ENCODE results near the gene ITGA2. TPM values are rescaled to one million over a fixed set of nuclear protein-coding genes. Genes with fewer than 3 reads are reported as not detected.

The ITGA2 gene
- total RNA-seq, 1 donor from 2014 or later: 4.7 TPM

DNA sequence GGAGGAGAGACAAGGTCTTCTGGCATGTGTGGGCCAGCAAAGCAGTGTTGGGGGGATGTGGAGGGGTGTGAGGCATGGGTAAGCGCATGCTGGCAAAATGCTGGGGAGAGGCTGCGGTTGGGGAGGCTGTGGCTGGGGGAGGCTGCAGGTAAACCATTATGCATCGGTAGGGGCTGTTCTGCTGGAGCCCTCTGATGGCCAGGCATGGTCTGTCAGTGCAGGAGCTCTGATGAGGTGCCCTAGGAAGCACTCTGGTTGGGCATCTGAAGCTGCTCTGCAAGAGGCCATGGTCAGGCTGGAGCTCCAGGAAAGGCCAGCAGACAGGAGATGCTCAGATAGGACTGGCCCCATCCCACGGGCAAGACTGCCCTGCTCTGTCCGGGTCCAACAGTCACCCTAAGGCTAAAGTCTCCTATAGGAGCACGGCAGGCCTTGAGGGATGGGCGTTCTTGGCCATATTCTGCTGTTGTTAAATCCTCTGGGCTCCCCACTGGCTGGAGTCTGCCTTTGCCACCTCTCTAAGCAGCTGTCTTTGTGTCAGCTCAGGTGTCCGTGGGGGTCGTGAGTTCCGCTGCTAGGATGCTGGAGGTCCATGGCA, 28.7 kb downstream of the ITGA2 start:
- no peaks in the 10 kb centered on the region for H3K4me1 Mint-ChIP-seq
- peaks cover 23% of the 10 kb centered on the region for H3K9me3 Mint-ChIP-seq
- H3K36me3 Mint-ChIP-seq: peaks cover 6% of the 10 kb centered on the region
- DNase-seq (ENCODE audit: low spot score in 2 of 2, unreplicated experiment in 2 of 2): no peak
- peaks cover 1% of the 10 kb centered on the region for H3K27me3 Mint-ChIP-seq (ENCODE audit: low read depth)
- H3K27ac Mint-ChIP-seq: no peak overlapping the region
- H3K4me3 Mint-ChIP-seq: no peak overlapping the region
- TF ChIP-seq CTCF (IDR thresholded peaks at IDR 0.05; ENCODE audit: unreplicated experiment): no peak

- no peak overlapping the region for H3K27ac Mint-ChIP-seq
Observed at GRCh38 chr5:53019320-53019719, 30.2 kb downstream of the ITGA2 start.

DNA sequence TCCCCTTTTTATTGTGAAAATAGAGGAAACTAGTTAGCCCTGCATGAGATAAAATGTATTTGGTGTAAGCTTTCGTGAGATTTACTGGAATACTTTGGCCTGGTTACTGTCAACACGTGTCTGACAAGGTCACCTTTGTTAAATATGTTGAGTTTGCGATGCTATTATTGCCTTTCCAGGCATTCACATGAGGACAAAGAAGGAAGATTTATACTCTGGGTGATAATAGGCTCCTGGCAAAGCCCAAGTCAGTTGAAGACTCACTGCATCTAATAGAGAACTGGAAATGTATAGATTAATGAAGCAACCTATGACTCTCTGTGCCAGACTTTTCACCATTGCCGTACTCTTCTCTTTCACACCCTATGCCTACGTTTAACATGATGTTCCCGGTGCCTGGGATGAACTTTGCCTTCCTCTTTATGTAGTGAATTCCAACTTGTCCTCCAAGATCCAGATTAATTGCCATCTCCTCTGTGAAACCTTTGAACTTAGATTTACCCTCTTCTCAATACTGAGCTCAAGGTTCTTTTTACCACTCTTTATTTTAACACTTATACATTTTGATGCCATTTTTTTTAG, 33.9 kb downstream of the ITGA2 start:
- no peak for DNase-seq (ENCODE audit: low spot score in 2 of 2, unreplicated experiment in 2 of 2)
- no peaks in the 10 kb centered on the region for H3K36me3 Mint-ChIP-seq
- H3K4me3 Mint-ChIP-seq: no peak overlapping the region
- no peak overlapping the region for H3K27ac Mint-ChIP-seq
- no peaks in the 10 kb centered on the region for H3K27me3 Mint-ChIP-seq (ENCODE audit: low read depth)
- TF ChIP-seq CTCF (IDR thresholded peaks at IDR 0.05; ENCODE audit: unreplicated experiment): no peak
- H3K4me1 Mint-ChIP-seq: no peaks in the 10 kb centered on the region
- no peaks in the 10 kb centered on the region for H3K9me3 Mint-ChIP-seq

More at GRCh38 chr5:53019320-53019719, 30.2 kb downstream of the ITGA2 start:
- TF ChIP-seq CTCF (IDR thresholded peaks at IDR 0.05; ENCODE audit: unreplicated experiment): no peak
- Mint-ChIP-seq H3K27me3 (ENCODE audit: low read depth) (peaks cover 1% of the 10 kb centered on the region), H3K4me1 (no peaks in the 10 kb centered on the region), H3K4me3 (no peak overlapping the region), H3K36me3 (no peaks in the 10 kb centered on the region), H3K9me3 (peaks cover 13% of the 10 kb centered on the region)
- DNase-seq (ENCODE audit: low spot score in 2 of 2, unreplicated experiment in 2 of 2): no peak

- Mint-ChIP-seq H3K4me3 (no peak overlapping the region), H3K27ac (no peak overlapping the region), H3K36me3 (no peaks in the 10 kb centered on the region), H3K4me1 (no peaks in the 10 kb centered on the region), H3K9me3 (no peaks in the 10 kb centered on the region), H3K27me3 (ENCODE audit: low read depth) (no peaks in the 10 kb centered on the region)
- DNase-seq (ENCODE audit: low spot score in 2 of 2, unreplicated experiment in 2 of 2): no peak
- no peak for TF ChIP-seq CTCF (IDR thresholded peaks at IDR 0.05; ENCODE audit: unreplicated experiment)
Observed at GRCh38 chr5:53023969-53024368, 34.8 kb downstream of the ITGA2 start.

GRCh38 chr5:53024535-53024934, 35.4 kb downstream of the ITGA2 start:
- no peak for DNase-seq (ENCODE audit: low spot score in 2 of 2, unreplicated experiment in 2 of 2)
- Mint-ChIP-seq H3K27me3 (ENCODE audit: low read depth) (no peaks in the 10 kb centered on the region), H3K4me3 (no peak overlapping the region), H3K27ac (no peak overlapping the region), H3K9me3 (no peaks in the 10 kb centered on the region), H3K4me1 (no peaks in the 10 kb centered on the region), H3K36me3 (no peaks in the 10 kb centered on the region)
- TF ChIP-seq CTCF (IDR thresholded peaks at IDR 0.05; ENCODE audit: unreplicated experiment): no peak
